HG03439 (cell line): ENCODE data around the gene ADCY9.
"Not testable (repeated sequence)": the region's sequence is repeated elsewhere in the genome, so short reads cannot be mapped to it uniquely, and the experiment has no call there.

ENCODE experiments used
- ATAC-seq: cut with Tn5 transposase; IDR thresholded peaks from one replicate; pipeline ENCODE4 v1.9.1; 2021; ENCODE audit warnings: mild to moderate bottlenecking, moderate library complexity; ENCODE audit not compliant: unreplicated experiment

The ADCY9 gene

DNA sequence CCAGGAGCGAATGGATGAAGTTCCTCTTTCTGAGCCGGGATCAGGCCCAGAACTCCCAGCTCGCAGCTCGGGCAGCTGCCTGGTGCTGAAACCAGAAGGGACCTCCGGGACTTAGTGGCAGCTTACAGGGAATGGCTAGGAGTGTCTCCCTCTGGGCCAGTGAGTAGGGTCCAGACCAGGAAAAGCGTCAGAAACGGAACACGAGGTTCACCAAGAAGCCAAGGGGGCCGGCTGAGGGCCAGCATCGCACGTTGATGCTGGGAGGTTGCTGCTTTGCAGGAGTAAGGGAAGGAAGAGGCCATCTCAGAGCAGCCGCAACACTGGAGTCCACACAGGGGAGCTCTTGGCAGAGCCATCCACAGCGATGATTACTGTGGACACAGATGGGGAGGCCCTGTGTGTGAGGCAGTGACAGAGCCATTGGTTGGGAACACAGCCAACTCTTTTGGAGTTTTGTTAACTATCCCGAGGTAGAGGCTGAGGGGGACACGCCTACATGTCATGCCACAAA is 161.8 kb downstream of the ADCY9 start:
- ATAC-seq = no peak

DNA sequence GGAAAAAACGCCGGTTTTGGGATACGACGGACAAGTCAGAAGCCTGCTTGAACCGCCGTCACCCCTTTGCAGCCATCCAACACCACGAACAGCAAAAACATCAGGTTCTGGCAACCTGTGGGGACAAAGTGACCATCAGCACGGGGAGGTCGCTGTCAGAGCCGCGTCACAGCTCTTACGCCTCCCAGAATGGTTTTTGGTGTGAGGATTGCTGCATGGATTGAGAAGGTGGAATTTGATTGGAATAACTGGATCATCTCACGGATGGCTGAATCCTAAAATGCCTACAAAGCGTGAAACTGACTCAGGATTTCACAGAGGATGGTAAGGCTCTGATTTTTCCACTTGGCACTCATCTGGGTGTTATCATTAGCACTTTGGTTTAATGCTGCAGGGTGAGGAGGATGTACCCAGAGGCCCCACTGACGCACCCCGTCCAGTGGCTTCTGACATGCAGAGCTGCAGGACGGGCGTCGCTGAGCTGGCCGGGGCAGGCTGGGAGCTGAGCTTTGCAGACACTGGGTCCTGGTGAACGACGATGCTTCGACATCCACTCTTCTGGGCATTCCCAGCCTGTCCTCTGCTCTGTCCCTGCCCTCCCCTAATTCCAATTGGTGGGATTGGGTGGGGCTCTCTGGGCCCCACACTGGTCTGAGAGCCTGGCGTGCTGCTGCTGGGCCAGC is 162.4 kb downstream of the ADCY9 start:
- no peak for ATAC-seq

DNA sequence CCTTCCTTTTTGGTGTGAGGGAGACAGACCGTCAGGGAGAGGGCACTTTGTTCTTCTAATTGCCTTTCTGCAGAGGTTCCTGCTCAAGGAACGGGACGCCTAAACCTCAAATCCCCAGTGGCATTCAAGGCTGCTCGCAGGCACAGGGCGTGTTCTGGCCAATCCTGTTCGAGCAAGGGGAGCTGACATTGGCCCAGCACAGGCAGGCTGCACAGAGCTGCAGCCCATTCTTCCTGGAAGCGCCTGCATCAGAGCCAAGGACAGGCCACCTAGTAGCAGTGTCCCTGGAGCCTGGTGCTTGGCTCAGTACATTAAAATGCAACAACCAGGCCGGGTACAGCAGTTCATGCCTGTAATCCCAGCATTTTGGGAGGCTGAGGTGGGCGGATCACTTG is 163.5 kb downstream of the ADCY9 start:
- ATAC-seq = no peak

DNA sequence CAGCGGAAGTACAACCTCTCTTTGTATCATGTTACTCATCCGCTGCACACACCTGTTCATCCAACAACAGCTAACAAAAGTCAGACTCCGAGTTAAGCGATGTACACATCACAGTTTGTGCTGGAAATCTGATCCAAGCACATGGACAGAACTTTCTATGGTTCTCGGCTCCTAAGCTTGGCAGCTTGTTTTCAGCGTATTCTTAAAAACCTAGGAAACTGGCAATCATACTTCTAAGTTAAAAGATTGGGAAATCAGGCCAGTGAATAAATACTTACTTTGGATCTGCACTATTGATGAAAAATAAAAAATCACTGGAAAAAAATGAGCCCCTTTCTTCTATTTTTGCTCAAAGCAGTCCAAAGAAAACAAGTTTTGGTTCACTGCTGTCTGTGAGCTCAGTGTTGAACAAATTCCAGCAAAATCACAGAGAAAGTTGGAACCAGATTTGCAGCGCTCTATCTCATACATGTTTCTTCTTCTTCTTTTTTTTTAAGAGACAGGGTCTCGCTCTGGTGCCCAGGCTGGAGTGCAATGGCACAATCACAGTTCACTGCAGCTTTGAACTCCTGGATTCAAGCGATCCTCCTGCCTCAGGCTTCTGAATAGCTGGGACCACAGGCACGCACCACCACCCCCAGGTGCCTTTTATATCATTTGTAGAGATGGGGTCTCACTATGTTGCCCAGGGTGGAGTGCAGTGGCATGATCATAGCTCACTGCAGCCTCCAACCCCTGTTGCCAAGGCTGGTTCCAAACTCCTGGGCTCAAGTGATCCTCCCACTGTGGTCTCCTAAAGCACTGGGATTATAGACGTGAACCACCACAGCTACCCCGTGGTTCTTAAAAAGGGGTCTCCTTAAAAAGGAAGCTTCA is 164.1 kb downstream of the ADCY9 start:
- ATAC-seq = no peak

DNA sequence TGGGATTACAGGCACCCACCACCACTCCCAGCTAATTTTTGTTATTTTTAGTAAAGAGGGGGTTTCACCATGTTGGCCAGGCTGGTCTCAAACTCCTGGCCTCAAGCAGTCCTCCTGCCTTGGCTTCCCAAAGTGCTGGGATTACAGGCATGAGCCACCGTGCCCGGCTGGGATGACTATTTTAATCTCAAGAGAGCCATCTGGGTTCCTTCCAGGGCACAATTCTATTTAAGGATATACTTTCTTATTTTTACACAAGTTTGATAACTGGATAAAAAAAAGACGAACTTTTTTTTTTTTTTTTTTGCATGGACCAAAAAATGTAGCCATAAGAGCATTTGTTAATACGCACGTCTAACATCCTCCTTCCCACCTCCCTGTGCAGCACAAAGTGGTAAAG is 164.9 kb downstream of the ADCY9 start:
- not testable (repeated sequence) for ATAC-seq

DNA sequence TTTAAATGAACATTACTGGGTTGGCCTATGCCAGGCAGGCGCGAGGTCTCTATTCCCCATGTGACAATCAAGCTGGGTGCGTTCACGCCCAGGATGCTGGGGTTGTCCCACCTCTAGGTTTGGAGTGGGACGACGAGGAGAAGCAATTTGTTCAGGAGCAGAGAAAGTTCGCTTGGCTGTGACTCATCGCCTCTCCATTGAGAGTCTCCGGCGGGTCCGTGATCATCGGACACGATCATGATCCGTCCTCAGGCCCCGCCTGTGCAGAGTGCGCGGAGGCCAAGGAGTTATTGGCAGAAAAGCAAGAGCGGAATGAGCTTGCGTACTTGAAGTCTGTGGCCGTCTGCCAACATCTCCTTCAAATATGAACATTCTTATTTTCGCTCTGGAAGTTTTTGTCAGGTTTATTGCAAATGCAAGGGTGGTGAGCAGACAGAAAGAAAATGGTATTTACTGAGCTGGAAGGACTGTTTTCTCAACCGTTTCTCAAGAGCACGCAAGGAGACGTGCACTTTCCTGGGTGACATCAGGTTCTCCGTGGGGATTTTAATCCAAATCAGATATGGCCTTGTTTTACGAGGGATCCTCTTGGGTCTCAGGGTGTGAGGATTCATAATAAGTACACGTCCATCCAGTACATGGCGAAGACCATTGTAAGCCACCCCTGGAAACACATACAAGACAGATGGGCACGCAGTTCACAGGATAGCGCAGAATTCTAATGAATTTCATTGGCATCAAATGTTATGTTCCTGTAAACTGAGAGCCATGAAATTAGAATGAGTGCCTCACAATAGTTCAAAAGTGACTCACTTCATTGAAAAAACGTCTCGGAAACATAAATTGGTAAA is 165.7 kb downstream of the ADCY9 start:
- ATAC-seq = no peak

DNA sequence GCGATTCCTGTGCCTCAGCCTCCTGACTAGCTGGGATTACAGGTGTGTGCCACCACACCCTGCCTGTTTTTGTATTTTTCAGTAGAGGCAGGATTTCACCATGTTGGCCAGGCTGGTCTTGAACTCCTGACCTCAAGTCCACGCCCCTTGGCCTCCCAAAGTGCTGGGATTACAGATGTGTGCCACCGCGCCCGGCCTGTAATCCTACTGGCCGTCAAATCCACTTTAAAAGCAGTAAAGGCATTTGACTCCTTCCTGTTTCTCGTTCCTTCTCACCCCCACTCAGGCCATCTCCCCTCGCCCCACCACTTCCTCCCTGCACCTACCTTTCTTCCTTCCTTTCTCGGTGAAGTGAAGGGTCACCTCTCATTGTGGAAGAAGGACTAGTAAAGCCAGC is 166.3 kb downstream of the ADCY9 start:
- ATAC-seq = no peak

DNA sequence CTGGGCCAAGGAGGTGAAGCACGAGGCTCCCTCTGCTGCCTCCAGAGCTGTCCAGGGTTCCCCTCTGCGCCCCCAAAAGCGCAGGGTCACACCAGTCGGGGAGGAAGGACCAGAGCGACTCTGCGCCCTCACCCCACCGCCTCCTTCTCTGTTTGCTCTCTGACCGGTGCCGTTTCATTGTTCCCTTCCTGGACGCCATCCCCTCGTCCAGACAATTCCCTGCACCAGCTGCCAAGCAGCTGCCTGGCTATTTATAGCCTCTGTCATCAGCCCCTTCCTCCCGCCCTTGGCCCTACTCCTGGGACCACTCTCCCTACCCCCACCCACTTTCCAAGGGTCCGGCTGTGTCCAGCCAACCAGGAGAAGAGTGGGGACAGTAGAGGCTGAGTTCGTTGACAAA is 167.0 kb downstream of the ADCY9 start:
- no peak for ATAC-seq

DNA sequence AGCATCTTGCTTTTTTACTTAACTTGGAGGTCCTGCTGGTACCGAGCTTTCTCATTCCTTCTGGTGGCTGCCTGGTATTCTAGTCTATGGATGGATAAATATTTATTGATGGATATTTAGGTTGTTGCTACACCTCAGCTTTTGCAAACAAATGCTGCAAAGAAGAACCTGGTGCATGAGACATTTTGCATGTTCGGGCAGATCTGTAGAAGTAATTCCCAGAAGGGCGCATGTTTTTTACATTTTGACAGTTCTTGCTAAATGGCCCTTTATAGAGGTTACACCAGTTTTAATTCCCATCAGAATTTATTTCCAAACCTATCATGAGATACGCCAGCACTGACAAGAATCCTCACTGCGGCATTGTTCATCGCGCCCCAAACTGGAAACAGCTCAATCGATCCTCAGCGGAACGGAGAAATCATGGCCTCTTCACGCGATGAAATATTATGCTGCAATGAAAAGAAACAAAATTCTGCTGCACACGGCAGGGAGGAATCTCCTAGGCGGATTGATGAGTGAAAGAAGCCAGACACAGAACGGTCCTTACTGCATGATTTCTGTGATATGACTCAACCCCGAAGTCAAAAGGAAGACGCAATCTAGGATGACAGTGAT is 167.8 kb downstream of the ADCY9 start:
- no peak for ATAC-seq

DNA sequence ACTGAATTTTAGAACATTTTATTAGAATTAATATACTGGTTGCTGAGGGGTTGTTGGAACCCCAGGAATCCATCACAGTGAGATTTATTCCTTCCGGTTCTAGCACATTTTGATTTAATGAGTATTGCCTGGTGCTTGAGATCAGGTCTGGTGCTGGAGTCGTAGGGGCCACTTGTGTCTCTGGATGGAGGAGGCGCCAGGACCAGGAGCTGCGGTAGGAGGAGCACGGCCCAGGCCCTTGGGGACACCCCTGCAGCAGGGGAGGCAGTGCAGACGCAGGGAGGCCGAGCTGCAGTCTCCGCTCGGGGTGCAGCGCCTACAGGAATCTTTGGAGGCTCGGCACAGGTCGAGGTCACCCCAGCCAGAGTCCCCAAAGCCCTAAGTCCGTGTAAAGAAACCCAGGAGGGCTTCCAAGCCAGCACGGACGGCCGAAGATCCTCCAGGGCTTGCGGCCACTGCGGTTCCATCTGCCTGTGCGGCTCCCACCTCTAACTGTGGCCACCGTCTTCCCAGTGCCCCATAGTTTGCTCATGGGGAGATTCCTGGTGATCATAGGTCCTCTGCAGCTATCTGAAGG is 169.6 kb downstream of the ADCY9 start:
- ATAC-seq = no peak

DNA sequence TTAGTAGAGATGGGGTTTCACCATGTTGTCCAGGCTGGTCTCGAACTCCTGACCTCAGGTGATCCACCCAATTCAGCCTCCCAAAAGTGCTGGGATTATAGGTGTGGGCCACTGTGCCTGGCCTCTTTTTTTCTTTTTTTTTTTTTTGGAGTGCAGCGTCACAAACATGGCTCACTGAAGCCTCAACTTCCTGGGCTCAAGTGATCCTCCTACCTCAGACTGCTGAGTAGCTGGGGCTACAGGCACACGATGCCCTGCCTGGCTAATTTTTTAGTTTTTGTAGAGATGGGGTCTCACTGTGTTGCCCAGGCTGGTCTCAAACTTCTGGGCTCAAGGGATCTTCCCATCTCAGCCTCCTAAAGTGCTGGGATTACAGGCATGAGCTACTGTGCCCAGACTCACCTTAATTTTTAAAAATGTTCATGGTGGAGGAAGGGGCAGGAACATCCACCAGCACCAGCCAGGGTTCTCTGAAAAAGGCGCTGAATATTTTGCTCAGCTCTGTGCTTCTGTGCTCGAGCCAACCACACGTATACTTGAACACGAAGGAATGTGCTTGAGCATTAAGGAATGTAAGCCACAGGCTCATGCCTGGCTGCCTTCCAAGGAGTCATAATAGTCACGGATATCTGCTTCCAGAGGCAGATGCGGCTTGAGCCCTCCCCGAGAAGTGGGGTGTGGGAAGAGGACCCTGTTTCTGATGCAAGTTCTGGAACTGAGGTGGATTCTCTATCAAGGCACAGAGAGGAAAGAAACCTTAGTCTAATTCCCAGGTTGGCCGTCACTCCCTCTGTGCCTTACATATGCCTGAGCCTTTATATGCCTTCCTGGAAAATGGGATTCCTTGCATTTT is 170.3 kb downstream of the ADCY9 start:
- no peak for ATAC-seq

DNA sequence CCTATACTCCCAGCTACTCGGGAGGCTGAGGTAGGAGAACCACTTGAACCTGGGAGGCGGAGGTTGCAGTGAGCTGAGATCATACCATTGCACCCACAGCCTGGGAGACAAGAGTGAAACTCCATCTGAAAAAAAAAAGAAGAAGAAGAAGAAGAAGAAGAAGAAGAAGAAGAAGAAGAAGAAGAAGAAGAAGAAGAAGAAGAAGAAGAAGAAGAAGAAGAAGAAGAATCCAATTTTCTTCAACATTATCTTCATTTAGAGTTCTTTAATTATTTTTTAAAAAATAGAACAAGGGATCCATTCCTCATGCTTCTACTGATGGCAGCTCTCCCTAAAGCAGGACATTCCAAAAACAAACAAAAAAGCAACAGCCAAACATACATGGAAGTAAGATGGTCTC is 171.8 kb downstream of the ADCY9 start:
- not testable (repeated sequence) for ATAC-seq

DNA sequence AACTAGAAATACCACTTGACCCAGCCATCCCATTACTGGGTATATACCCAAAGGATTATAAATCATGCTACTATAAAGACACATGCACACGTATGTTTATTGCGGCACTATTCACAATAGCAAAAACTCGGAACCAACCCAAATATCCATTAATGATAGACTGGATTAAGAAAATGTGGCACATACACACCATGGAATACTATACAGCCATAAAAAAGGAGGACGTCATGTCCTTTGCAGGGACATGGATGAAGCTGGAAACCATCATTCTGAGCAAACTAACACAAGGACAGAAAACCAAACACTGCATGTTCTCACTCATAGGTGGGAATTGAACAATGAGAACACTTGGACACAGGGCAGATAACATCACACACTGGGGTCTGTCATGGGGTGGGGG is 174.1 kb downstream of the ADCY9 start:
- ATAC-seq = not testable (repeated sequence)

DNA sequence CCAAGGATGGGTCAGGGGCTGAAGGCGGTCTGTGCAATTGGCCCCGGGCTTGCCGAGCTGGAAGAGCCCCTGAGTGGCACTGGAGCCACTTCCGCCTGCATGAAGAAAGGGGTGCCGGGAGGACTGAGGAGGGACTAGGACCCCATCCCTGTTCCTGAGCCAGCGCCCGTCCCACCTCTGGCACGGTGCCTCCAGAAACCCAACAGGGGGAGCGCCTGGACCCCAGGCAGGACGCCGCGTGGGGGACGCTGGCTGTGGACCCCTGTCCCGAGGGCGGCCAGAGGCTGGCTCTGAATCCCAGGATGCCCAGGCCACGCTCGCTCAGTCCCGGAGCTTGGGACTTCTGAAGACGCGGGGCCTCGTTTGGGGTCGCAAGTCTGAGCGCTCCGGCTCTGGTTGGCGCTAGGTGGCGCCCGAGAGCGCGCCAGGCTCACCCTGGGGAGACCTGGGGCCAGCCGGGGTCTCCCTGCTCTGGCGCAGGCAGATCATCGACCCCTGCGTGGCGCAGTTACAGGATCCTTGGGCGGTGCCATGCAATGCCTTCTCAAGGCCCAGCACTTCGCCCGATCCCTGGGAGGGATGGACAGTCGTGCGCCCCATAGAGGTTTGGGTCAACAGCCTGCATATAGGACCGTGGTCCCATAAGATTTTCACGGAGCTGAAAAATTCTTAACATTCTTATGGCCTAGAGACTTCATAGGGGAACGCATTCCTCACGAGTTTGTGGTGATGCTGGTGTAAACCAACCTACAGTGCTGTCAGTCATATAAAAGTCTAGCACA is 177.2 kb downstream of the ADCY9 start:
- no peak for ATAC-seq

DNA sequence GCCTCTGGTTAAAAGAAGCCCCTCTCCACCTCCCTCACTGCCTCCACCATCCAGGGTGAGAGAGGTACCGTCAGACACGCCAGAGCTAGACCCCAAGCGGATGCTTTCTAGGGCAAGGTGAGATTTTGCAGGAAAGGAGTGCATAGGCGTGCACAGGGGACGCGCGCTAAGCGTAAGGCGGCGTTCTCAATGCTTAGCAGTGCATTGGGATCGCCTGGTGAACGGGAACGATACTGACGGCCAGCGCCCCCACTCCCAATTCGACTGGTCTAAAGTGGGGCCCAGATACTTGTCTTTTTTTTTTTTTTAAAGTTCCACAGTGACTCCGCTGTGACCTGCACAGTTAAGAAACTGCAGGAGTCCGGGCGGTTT is 177.8 kb downstream of the ADCY9 start:
- ATAC-seq = no peak

DNA sequence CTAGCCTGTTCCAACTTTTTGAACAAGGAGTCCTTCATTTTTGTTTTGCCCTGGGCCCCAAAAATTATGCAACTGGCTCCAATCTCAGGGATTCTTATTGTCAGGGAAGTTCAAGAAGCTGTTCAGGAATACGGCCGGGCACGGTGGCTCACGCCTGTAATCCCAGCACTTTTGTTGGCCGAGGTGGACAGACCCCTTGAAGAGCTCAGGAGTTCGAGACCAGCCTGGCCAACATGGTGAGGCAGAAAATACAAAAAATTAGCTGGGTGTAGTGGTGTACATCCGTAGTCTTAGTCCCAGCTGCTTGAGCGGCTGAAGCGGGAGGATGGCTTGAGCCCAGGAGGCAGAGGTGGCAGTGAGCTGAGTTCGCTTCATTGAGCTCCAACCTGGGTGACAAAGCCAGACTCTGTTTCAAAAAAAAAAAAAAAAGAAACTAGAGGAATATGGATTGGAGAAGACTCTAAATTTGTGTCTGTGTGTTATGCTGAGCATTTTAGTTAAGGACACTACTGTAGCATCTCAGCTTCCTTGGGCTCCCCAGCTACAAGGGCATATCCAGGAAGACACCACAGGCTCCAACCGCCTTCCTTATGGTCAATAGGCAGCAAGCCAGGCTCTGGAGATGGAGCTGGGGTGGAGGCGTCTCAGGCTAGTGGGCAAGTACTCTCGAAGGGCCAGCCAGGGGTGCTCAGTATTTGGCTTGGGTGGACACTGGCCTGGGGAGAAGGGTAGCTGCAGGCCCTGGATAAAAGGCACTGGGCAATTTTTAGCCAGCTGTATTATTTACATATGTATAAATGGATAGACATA is 179.0 kb downstream of the ADCY9 start:
- no peak for ATAC-seq

DNA sequence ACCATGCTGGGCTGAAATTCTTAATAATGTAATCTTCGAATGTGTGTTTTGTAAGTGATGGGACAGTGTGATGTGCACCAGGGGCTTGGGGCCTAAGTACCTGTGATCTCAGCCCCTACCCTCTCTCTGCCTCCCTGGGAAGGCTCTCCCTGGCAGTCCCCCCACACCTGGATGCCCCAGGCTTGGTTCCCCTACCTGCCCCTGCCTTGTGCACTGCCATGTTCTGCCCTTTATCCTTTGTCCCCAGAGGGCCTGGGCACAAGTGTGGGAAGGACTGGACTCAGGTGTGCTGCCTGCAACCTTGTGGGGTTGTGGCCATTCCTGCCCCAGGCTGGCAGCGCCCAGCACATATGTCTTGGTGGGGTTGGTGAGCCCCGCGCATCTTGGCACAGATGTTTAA is 180.3 kb downstream of the ADCY9 start:
- no peak for ATAC-seq
